HG03565 (cell line): Measurements from ENCODE around the gene ACYP1.
A peak's percentile ranks its signal among the peaks of the same experiment; 100 is the strongest.
"Not testable (repeated sequence)": the region's sequence is repeated elsewhere in the genome, so short reads cannot be mapped to it uniquely, and the experiment has no call there.

ENCODE experiments used
- ATAC-seq: cut with Tn5 transposase; IDR thresholded peaks from one replicate; pipeline ENCODE4 v1.9.1; 2021; ENCODE audit warnings: mild to moderate bottlenecking, moderate library complexity; ENCODE audit not compliant: unreplicated experiment

Gene ACYP1

GRCh38 chr14:75068294-75069120, 4.7 kb upstream of the ACYP1 start:
- no peak for ATAC-seq

- not testable (repeated sequence) for ATAC-seq
Measured at GRCh38 chr14:75067765-75068164, 3.9 kb upstream of the ACYP1 start.

- ATAC-seq: no peak
Measured at GRCh38 chr14:75067212-75067611, 3.4 kb upstream of the ACYP1 start.

- no peak for ATAC-seq
Measured at GRCh38 chr14:75066691-75067090, 2.9 kb upstream of the ACYP1 start.

- ATAC-seq: no peak
Measured at GRCh38 chr14:75064205-75064567, 362 bp upstream of the ACYP1 start.

- no peak for ATAC-seq
Measured at GRCh38 chr14:75063013-75063412, 811 bp downstream of the ACYP1 start.

GRCh38 chr14:75060420-75060819, 3.4 kb downstream of the ACYP1 start:
- ATAC-seq: no peak

- ATAC-seq: no peak
Measured at GRCh38 chr14:75059642-75060041, 4.2 kb downstream of the ACYP1 start.

- no peak for ATAC-seq
Measured at GRCh38 chr14:75054421-75054820, 9.4 kb downstream of the ACYP1 start.

GRCh38 chr14:75053396-75054291, 10.2 kb downstream of the ACYP1 start:
- ATAC-seq: no peak

- peak; percentile 3 for ATAC-seq
Measured at GRCh38 chr14:75051556-75051899, 12.3 kb downstream of the ACYP1 start.

GRCh38 chr14:75050852-75051555, 12.8 kb downstream of the ACYP1 start, which contains the start of gene MLH3:
MLH3 (minus strand) TSS chr14:75051467; CDS start chr14:75049655, 1,812 bp downstream.
- peak; percentile 81 for ATAC-seq

- no peak for ATAC-seq
Measured at GRCh38 chr14:75049731-75050201, 14.1 kb downstream of the ACYP1 start.

- no peak for ATAC-seq
Measured at GRCh38 chr14:75049136-75049535, 14.7 kb downstream of the ACYP1 start.

- ATAC-seq: no peak
Measured at GRCh38 chr14:75048101-75048500, 15.7 kb downstream of the ACYP1 start.

GRCh38 chr14:75047506-75047905, 16.3 kb downstream of the ACYP1 start:
- no peak for ATAC-seq

GRCh38 chr14:75046899-75047298, 16.9 kb downstream of the ACYP1 start:
- ATAC-seq: no peak

- ATAC-seq: no peak
Measured at GRCh38 chr14:75046275-75046674, 17.5 kb downstream of the ACYP1 start.

- ATAC-seq: no peak
Measured at GRCh38 chr14:75044752-75045151, 19.1 kb downstream of the ACYP1 start.

GRCh38 chr14:75044322-75044721, 19.5 kb downstream of the ACYP1 start:
- no peak for ATAC-seq

- ATAC-seq: no peak
Measured at GRCh38 chr14:75042035-75042434, 21.8 kb downstream of the ACYP1 start.
